Keratinocyte (primary cell): ENCODE data around the gene PRR16. TPM values are rescaled to one million over a fixed set of nuclear protein-coding genes. Genes with fewer than 3 reads are reported as not detected.

Experiments
- DNase-seq: peaks from one replicate; pipeline ENCODE4 v3.0.0-alpha.2; 2011; ENCODE audit warnings: low read depth, missing footprints, low spot score
- FAIRE-seq: peaks from 2 replicates; lab custom pipeline; 2011; peaks lifted over from hg19 to GRCh38; lab: Jason Lieb, UNC
- H2AFZ ChIP-seq: 2 replicates; pipeline ENCODE4 v1.6.0; 2012; ENCODE audit warnings: low read length, control low read depth, inconsistent platforms; ENCODE audit not compliant: control insufficient read depth
- H3K27ac ChIP-seq: 2 replicates; pipeline ENCODE4 v1.5.1; 2011; ENCODE audit warnings: low read length; ENCODE audit not compliant: control insufficient read depth, insufficient read depth
- H3K27me3 ChIP-seq: 3 replicates; pipeline ENCODE4 v1.6.0; 2011; ENCODE audit warnings: low read length; ENCODE audit not compliant: control insufficient read depth, insufficient read depth; ENCODE audit errors: extremely low read depth
- H3K36me3 ChIP-seq, 2 experiments: 2 replicates in 1 of 2; 3 replicates in 1 of 2; pipeline ENCODE4 v1.5.1; 2011; ENCODE audit warnings: low read length in 2 of 2, mild to moderate bottlenecking in 1 of 2; ENCODE audit not compliant: control insufficient read depth in 2 of 2, insufficient read depth in 2 of 2; ENCODE audit errors: extremely low read depth in 1 of 2
- H3K4me1 ChIP-seq: 3 replicates; pipeline ENCODE4 v1.5.1; 2011; ENCODE audit warnings: low read length; ENCODE audit not compliant: control insufficient read depth, insufficient read depth; ENCODE audit errors: extremely low read depth
- H3K4me2 ChIP-seq: 3 replicates; pipeline ENCODE4 v1.6.0; 2011; ENCODE audit warnings: low read depth, low read length; ENCODE audit not compliant: control insufficient read depth, insufficient read depth; ENCODE audit errors: extremely low read depth
- H3K4me3 ChIP-seq, 3 experiments: fragments of 200-600 bp in 1 of 3; sonication (generic) in 1 of 3; 2 replicates in 2 of 3; 3 replicates in 1 of 3; pipeline ENCODE4 v1.5.1; 2011 to 2016; ENCODE audit warnings: low read length in 3 of 3, mild to moderate bottlenecking in 3 of 3, control low read depth in 2 of 3, inconsistent platforms in 1 of 3, low read depth in 1 of 3, mixed read lengths in 1 of 3, mixed run types in 1 of 3, moderate library complexity in 1 of 3; ENCODE audit not compliant: control insufficient read depth in 2 of 3, insufficient read depth in 2 of 3; ENCODE audit errors: extremely low read depth in 1 of 3
- H3K79me2 ChIP-seq: 2 replicates; pipeline ENCODE4 v1.6.0; 2012; ENCODE audit warnings: low read length; ENCODE audit not compliant: control insufficient read depth, insufficient read depth
- H3K9ac ChIP-seq: 3 replicates; pipeline ENCODE4 v1.6.0; 2011; ENCODE audit warnings: low read length; ENCODE audit not compliant: control insufficient read depth, insufficient read depth; ENCODE audit errors: extremely low read depth
- H3K9me1 ChIP-seq: 3 replicates; pipeline ENCODE4 v1.6.0; 2011; ENCODE audit warnings: low read length; ENCODE audit not compliant: control insufficient read depth, insufficient read depth; ENCODE audit errors: extremely low read depth
- H3K9me3 ChIP-seq: 2 replicates; pipeline ENCODE4 v1.5.1; 2012; ENCODE audit warnings: low read depth, low read length; ENCODE audit not compliant: control insufficient read depth
- H4K20me1 ChIP-seq: 3 replicates; pipeline ENCODE4 v1.6.0; 2011; ENCODE audit warnings: low read length; ENCODE audit not compliant: control insufficient read depth, insufficient read depth; ENCODE audit errors: extremely low read depth
- CTCF ChIP-seq, 3 experiments: IDR thresholded peaks in 1 of 3; conservative IDR thresholded peaks in 1 of 3; optimal IDR thresholded peaks in 1 of 3; 2 replicates in 2 of 3; 3 replicates in 1 of 3; pipeline versions ENCODE3 to v1.5.1; 2011; ENCODE audit warnings: low read length in 3 of 3, mild to moderate bottlenecking in 3 of 3, moderate library complexity in 2 of 3, control low read depth in 1 of 3, inconsistent platforms in 1 of 3; ENCODE audit not compliant: insufficient read depth in 2 of 3; ENCODE audit errors: extremely low read depth in 1 of 3
- EZH2 ChIP-seq: IDR thresholded peaks from one replicate; pipeline ENCODE4 v1.6.1; 2012; ENCODE audit warnings: inconsistent platforms, mild to moderate bottlenecking, low read length, moderate library complexity
- dilution Hi-C: fragments of 300-500 bp; cut with MboI; formaldehyde crosslinking; loops from one replicate; pipeline ENCODE4 v1.7.0; 2020; ENCODE audit warnings: low sequenced_read_pairs; ENCODE audit not compliant: extremely low pct_ligation_motif_present
- polyA plus RNA-seq, 5 experiments: library from polyadenylated mRNA; depleted of rRNA in 3 of 5; stranded (reverse) in 3 of 5; stranded (forward) in 1 of 5; unstranded in 1 of 5; fragments of >200 nt; gene quantifications; 1 replicate in 1 of 5; 2 replicates in 3 of 5; 3 replicates in 1 of 5; pipeline versions ENCODE4 v1.2.1 to v1.2.3, GENCODE V29; 2011 to 2012; ENCODE audit warnings: missing spikeins in 2 of 5, low read depth in 1 of 5, low replicate concordance in 1 of 5

Gene PRR16
- polyA plus RNA-seq, 1 donor (not counting 4 experiments of a cell fraction or from before 2014, with no cell fraction given) = 0.05 TPM

- no peak overlapping the region for H2AFZ ChIP-seq
- no peaks in the 10 kb centered on the region for H3K27me3 ChIP-seq
- H4K20me1 ChIP-seq = no peaks in the 10 kb centered on the region
- H3K9me1 ChIP-seq = no peaks in the 10 kb centered on the region
- DNase-seq (no peak), FAIRE-seq (no peak)
- H3K9me3 ChIP-seq = no peaks in the 10 kb centered on the region
- H3K79me2 ChIP-seq = no peaks in the 10 kb centered on the region
- TF ChIP-seq EZH2 (no peak), CTCF (optimal IDR thresholded peaks at IDR 0.05 in 1 of 3, IDR thresholded peaks at IDR 0.05 in 1 of 3, conservative IDR thresholded peaks at IDR 0.05 in 1 of 3; ENCODE audit: extremely low read depth in 1 of 3, insufficient read depth in 2 of 3, low read length in 3 of 3) (no peak)
- no peaks in the 10 kb centered on the region for H3K36me3 ChIP-seq
- H3K4me2 ChIP-seq = no peak overlapping the region
- no peak overlapping the region for H3K9ac ChIP-seq
- H3K4me1 ChIP-seq = no peaks in the 10 kb centered on the region
- dilution Hi-C loops = no loop called here
- no peak overlapping the region for H3K27ac ChIP-seq
- no peak overlapping the region for H3K4me3 ChIP-seq
Measured at GRCh38 chr5:120512068-120512467, 48.0 kb downstream of the PRR16 start.

- H3K27ac ChIP-seq = no peak overlapping the region
- H3K9ac ChIP-seq = no peak overlapping the region
- FAIRE-seq (no peak), DNase-seq (no peak)
- H3K79me2 ChIP-seq = no peaks in the 10 kb centered on the region
- no peak overlapping the region for H2AFZ ChIP-seq
- no peaks in the 10 kb centered on the region for H3K4me1 ChIP-seq
- no peaks in the 10 kb centered on the region for H4K20me1 ChIP-seq
- no peaks in the 10 kb centered on the region for H3K9me3 ChIP-seq
- H3K4me2 ChIP-seq = no peak overlapping the region
- no peaks in the 10 kb centered on the region for H3K36me3 ChIP-seq
- H3K9me1 ChIP-seq = no peaks in the 10 kb centered on the region
- dilution Hi-C loops = no loop called here
- H3K27me3 ChIP-seq = no peaks in the 10 kb centered on the region
- no peak overlapping the region for H3K4me3 ChIP-seq
- TF ChIP-seq EZH2 (no peak), CTCF (optimal IDR thresholded peaks at IDR 0.05 in 1 of 3, IDR thresholded peaks at IDR 0.05 in 1 of 3, conservative IDR thresholded peaks at IDR 0.05 in 1 of 3; ENCODE audit: extremely low read depth in 1 of 3, insufficient read depth in 2 of 3, low read length in 3 of 3) (no peak)
Measured at GRCh38 chr5:120512791-120513650, 48.9 kb downstream of the PRR16 start.
